ENCODE results near the gene CFD.

CFD gene

GRCh38 chr19:892243-892893 lies 32.9 kb downstream of the CFD start:
- Histone ChIP-seq H3K79me2 (peaks cover 5% of the 10 kb centered on the region), H2AFZ (peak overlapping the region; percentile 13), H3K36me3 (ENCODE audit: control insufficient read depth, insufficient read depth, low read length) (no peaks in the 10 kb centered on the region), H3K9me3 (ENCODE audit: control insufficient read depth, low read length) (no peaks in the 10 kb centered on the region), H3K4me2 (ENCODE audit: low read length) (peak overlapping the region; percentile 91), H3K27ac (peak overlapping the region; percentile 6), H3K4me1 (no peaks in the 10 kb centered on the region), H3K4me3 (ENCODE audit: low read depth, low read length) (peak overlapping the region; percentile 80), H3K27me3 (ENCODE audit: control insufficient read depth, insufficient read depth, low read length) (no peaks in the 10 kb centered on the region), H3K9ac (no peak overlapping the region)
- no peak for TF ChIP-seq CTCF (IDR thresholded peaks at IDR 0.05)

DNA sequence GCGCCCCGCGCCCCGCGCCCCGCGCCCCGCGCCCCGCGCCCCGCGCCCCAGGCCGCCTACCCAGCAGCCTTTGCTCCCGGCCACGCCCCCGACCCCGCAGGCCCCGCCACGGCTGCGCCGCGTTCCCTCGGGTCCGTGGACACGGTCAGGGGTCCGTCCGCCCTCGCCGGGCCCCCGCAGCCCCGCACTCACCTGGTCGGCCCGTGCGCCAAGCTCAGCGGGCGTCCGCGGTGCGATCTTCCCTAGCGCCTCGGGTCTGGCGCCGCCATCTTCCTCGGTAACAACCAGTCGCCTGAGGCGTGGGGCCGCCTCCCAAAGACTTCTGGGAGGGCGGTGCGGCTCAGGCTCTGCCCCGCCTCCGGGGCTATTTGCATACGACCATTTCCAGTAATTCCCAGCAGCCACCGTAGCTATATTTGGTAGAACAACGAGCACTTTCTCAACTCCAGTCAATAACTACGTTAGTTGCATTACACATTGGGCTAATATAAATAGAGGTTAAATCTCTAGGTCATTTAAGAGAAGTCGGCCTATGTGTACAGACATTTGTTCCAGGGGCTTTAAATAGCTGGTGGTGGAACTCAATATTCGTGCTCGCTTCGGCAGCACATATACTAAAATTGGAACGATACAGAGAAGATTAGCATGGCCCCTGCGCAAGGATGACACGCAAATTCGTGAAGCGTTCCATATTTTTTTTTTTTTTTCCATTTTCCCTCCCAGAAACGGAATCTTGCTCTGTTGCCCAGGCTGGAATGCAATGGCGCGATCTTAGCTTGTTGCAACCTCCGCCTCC lies 33.6 kb downstream of the CFD start, which contains the start of the genes MED16 and RNU6-9:
TSS of gene MED16 (minus strand) at position 294 of the 796 bp plus-strand sequence. CDS start 2,056 bp downstream, outside the sequence.
TSS of gene RNU6-9 (plus strand) at position 591 of the 796 bp plus-strand sequence.
- Histone ChIP-seq H3K9ac (peak within 1 kb of the TSS; percentile 83), H2AFZ (peak within 1 kb of the TSS; percentile 97), H3K36me3 (ENCODE audit: control insufficient read depth, insufficient read depth, low read length) (no peaks in the 10 kb centered on the region), H3K9me3 (ENCODE audit: control insufficient read depth, low read length) (no peaks in the 10 kb centered on the region), H3K4me1 (no peaks in the 10 kb centered on the region), H3K79me2 (peaks cover 5% of the 10 kb centered on the region), H3K27me3 (ENCODE audit: control insufficient read depth, insufficient read depth, low read length) (no peaks in the 10 kb centered on the region), H3K27ac (peak within 1 kb of the TSS; percentile 96), H3K4me3 (ENCODE audit: low read depth, low read length) (peak within 1 kb of the TSS; percentile 92), H3K4me2 (ENCODE audit: low read length) (peak within 1 kb of the TSS; percentile 92)
- TF ChIP-seq CTCF (IDR thresholded peaks at IDR 0.05): no peak

DNA sequence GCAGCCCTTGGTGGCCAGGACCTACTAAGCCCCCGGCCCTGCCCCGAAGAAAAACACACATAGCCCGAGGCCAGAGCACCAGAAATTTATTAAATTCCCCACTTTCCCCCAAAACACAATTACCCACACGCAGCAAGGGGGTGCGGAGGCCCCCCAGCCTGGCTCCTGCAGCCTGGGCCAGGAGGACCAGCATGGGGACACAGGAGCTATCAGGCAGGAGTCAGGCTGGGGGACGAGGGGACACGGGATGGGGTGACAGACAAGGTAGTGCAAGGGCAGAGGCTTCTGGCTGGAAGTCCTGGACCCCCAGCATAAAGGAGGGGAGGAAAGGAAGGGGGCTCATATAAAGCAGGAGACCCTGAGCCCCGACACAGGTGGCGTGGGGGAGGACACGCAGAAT lies 37.0 kb downstream of the CFD start:
- Histone ChIP-seq H3K27me3 (ENCODE audit: control insufficient read depth, insufficient read depth, low read length) (no peaks in the 10 kb centered on the region), H3K4me2 (ENCODE audit: low read length) (no peak overlapping the region), H3K9me3 (ENCODE audit: control insufficient read depth, low read length) (no peaks in the 10 kb centered on the region), H3K36me3 (ENCODE audit: control insufficient read depth, insufficient read depth, low read length) (no peaks in the 10 kb centered on the region), H3K4me1 (no peaks in the 10 kb centered on the region), H2AFZ (no peak overlapping the region), H3K27ac (no peak overlapping the region), H3K79me2 (peaks cover 5% of the 10 kb centered on the region), H3K9ac (no peak overlapping the region), H3K4me3 (ENCODE audit: low read depth, low read length) (no peak overlapping the region)
- no peak for TF ChIP-seq CTCF (IDR thresholded peaks at IDR 0.05)

- peaks cover 5% of the 10 kb centered on the region for H3K79me2 ChIP-seq
- no peak overlapping the region for H2AFZ ChIP-seq
- H3K4me2 ChIP-seq (ENCODE audit: low read length): no peak overlapping the region
- no peak overlapping the region for H3K9ac ChIP-seq
- H3K27me3 ChIP-seq (ENCODE audit: control insufficient read depth, insufficient read depth, low read length): no peaks in the 10 kb centered on the region
- TF ChIP-seq CTCF (IDR thresholded peaks at IDR 0.05): no peak
- no peaks in the 10 kb centered on the region for H3K4me1 ChIP-seq
- no peak overlapping the region for H3K4me3 ChIP-seq (ENCODE audit: low read depth, low read length)
- H3K27ac ChIP-seq: no peak overlapping the region
- no peaks in the 10 kb centered on the region for H3K36me3 ChIP-seq (ENCODE audit: control insufficient read depth, insufficient read depth, low read length)
- H3K9me3 ChIP-seq (ENCODE audit: control insufficient read depth, low read length): no peaks in the 10 kb centered on the region
Observed at GRCh38 chr19:896999-897398, 37.5 kb downstream of the CFD start.

Data from parathyroid adenoma (tissue), 2 donors.